Measurements from ENCODE around the gene DDX24.

DDX24 gene

GRCh38 chr14:94115058-94115591 is 34.1 kb upstream of the DDX24 start:
- DNase-seq (ENCODE audit: low spot score), result no peak

GRCh38 chr14:94114589-94115057 is 33.6 kb upstream of the DDX24 start:
- no peak for DNase-seq (ENCODE audit: low spot score)

GRCh38 chr14:94113908-94114588 is 33.0 kb upstream of the DDX24 start:
- DNase-seq (ENCODE audit: low spot score), result no peak

- no peak for DNase-seq (ENCODE audit: low spot score)
Observed at GRCh38 chr14:94113490-94113889, 32.5 kb upstream of the DDX24 start.

GRCh38 chr14:94113073-94113472 is 32.1 kb upstream of the DDX24 start:
- no peak for DNase-seq (ENCODE audit: low spot score)

GRCh38 chr14:94112513-94113063 is 31.6 kb upstream of the DDX24 start:
- no peak for DNase-seq (ENCODE audit: low spot score)

GRCh38 chr14:94111276-94112095 is 30.5 kb upstream of the DDX24 start:
- no peak for DNase-seq (ENCODE audit: low spot score)

GRCh38 chr14:94110552-94111181 is 29.7 kb upstream of the DDX24 start, which contains the start of gene IFI27:
Gene IFI27, plus strand, starts transcription at chr14:94110736.
- DNase-seq (ENCODE audit: low spot score), result peak; percentile 64

GRCh38 chr14:94109915-94110250 is 28.9 kb upstream of the DDX24 start:
- DNase-seq (ENCODE audit: low spot score), result no peak

GRCh38 chr14:94104731-94105130 is 23.7 kb upstream of the DDX24 start:
- no peak for DNase-seq (ENCODE audit: low spot score)

GRCh38 chr14:94103554-94104150 is 22.6 kb upstream of the DDX24 start:
- DNase-seq (ENCODE audit: low spot score), result no peak

GRCh38 chr14:94102768-94103482 is 21.9 kb upstream of the DDX24 start:
- no peak for DNase-seq (ENCODE audit: low spot score)

- DNase-seq (ENCODE audit: low spot score), result no peak
Observed at GRCh38 chr14:94101748-94102147, 20.7 kb upstream of the DDX24 start.

GRCh38 chr14:94100847-94101246 is 19.8 kb upstream of the DDX24 start:
- DNase-seq (ENCODE audit: low spot score), result peak; percentile 96

- DNase-seq (ENCODE audit: low spot score), result no peak
Observed at GRCh38 chr14:94099006-94099405, 18.0 kb upstream of the DDX24 start.

GRCh38 chr14:94098326-94098992 is 17.5 kb upstream of the DDX24 start:
- DNase-seq (ENCODE audit: low spot score), result no peak

GRCh38 chr14:94097091-94097490 is 16.1 kb upstream of the DDX24 start:
- DNase-seq (ENCODE audit: low spot score), result no peak

GRCh38 chr14:94093418-94093817 is 12.4 kb upstream of the DDX24 start:
- DNase-seq (ENCODE audit: low spot score), result no peak

GRCh38 chr14:94089479-94089878 is 8.5 kb upstream of the DDX24 start:
- no peak for DNase-seq (ENCODE audit: low spot score)

- DNase-seq (ENCODE audit: low spot score), result peak; percentile 43
Observed at GRCh38 chr14:94088516-94088915, 7.5 kb upstream of the DDX24 start.

- no peak for DNase-seq (ENCODE audit: low spot score)
Observed at GRCh38 chr14:94087891-94088290, 6.9 kb upstream of the DDX24 start.
